HepG2 (cell line): Measurements from ENCODE around the gene MUC22. TPM values are rescaled to one million over a fixed set of nuclear protein-coding genes. Genes with fewer than 3 reads are reported as not detected.
"Not testable (repeated sequence)": the region's sequence is repeated elsewhere in the genome, so short reads cannot be mapped to it uniquely, and the experiment has no call there.

Experiments used
- ATAC-seq: fragments of 200-7000 bp; cut with Tn5 transposase; 3 replicates; pipeline ENCODE4 v1.9.1; 2020; ENCODE audit warnings: mild to moderate bottlenecking, moderate library complexity
- BruUV-seq: library from RNA; stranded (reverse); fragments of 400-500 nt; replicated peaks from 2 replicates; lab custom pipeline; 2021; lab: Mats Ljungman, UMichigan
- CTCF ChIA-PET: fragments of 300-600 bp; formaldehyde crosslinking; extraction: SDS; loops from one replicate; lab custom pipeline; 2021; ENCODE audit warnings: low total read pairs, inconsistent platforms, low intra/inter-chr PET ratio; lab: Yijun Ruan, JAX
- POLR2A ChIA-PET: fragments of 350-600 bp; sonication (Branson Sonifier 250); formaldehyde crosslinking; loops from one replicate; lab custom pipeline; 2020; ENCODE audit warnings: antibody characterized with exemption, inconsistent platforms; lab: Yijun Ruan, JAX
- DNase-seq: peaks from one replicate; pipeline ENCODE4 v3.0.0-alpha.2; 2015; ENCODE audit warnings: low spot score
- FAIRE-seq: peaks from 3 replicates; lab custom pipeline; 2011; peaks lifted over from hg19 to GRCh38; lab: Jason Lieb, UNC
- H2AFZ ChIP-seq: one replicate; pipeline ENCODE4 v1.6.1; 2011; ENCODE audit warnings: low read length, inconsistent platforms
- H3K27ac ChIP-seq: fragments of 300-600 bp; 3 replicates; pipeline ENCODE4 v1.8.0; 2011; ENCODE audit warnings: mixed run types, mild to moderate bottlenecking, mixed read lengths, low read length, inconsistent platforms; ENCODE audit not compliant: insufficient read depth; ENCODE audit errors: extremely low read length
- H3K27me3 ChIP-seq, 2 experiments: fragments of 200-600 bp in 1 of 2; 2 replicates in 1 of 2; 3 replicates in 1 of 2; pipeline versions ENCODE4 v1.6.0 to v1.8.0; 2011; ENCODE audit warnings: low read length in 2 of 2, mild to moderate bottlenecking in 2 of 2, moderate library complexity in 2 of 2, inconsistent platforms in 1 of 2; ENCODE audit not compliant: insufficient read depth in 2 of 2, control insufficient read depth in 1 of 2
- H3K36me3 ChIP-seq, 2 experiments: fragments of 200-600 bp in 1 of 2; replicated peaks in 1 of 2; 2 replicates in 1 of 2; 3 replicates in 1 of 2; pipeline versions ENCODE4 v1.5.1 to v1.8.0; 2011; ENCODE audit warnings: low read length in 2 of 2, inconsistent platforms in 1 of 2; ENCODE audit not compliant: insufficient read depth in 2 of 2, control insufficient read depth in 1 of 2
- H3K4me1 ChIP-seq: 2 replicates; pipeline ENCODE4 v1.5.1; 2012; ENCODE audit warnings: low read length, inconsistent platforms; ENCODE audit not compliant: insufficient read depth
- H3K4me2 ChIP-seq: 2 replicates; pipeline ENCODE4 v1.6.0; 2011; ENCODE audit warnings: low read depth, low read length, inconsistent platforms
- H3K4me3 ChIP-seq, 3 experiments: fragments of 200-600 bp in 1 of 3; sonication (generic), shearing (Covaris generic) in 1 of 3; replicated peaks in 1 of 3; 2 replicates each; pipeline ENCODE4 v1.5.1; 2011 to 2016; ENCODE audit warnings: low read length in 3 of 3, inconsistent platforms in 2 of 3, low read depth in 2 of 3, mild to moderate bottlenecking in 2 of 3, control low read depth in 1 of 3, mixed read lengths in 1 of 3; ENCODE audit not compliant: insufficient read depth in 1 of 3
- H3K79me2 ChIP-seq: one replicate; pipeline ENCODE4 v1.6.1; 2011; ENCODE audit warnings: low read length, inconsistent platforms; ENCODE audit not compliant: insufficient read depth
- H3K9ac ChIP-seq: 2 replicates; pipeline ENCODE4 v1.6.0; 2011; ENCODE audit warnings: mild to moderate bottlenecking, low read depth, low read length, inconsistent platforms; ENCODE audit not compliant: insufficient read depth
- H3K9me3 ChIP-seq: 2 replicates; pipeline ENCODE4 v1.5.1; 2012; ENCODE audit warnings: mild to moderate bottlenecking, low read length
- H4K20me1 ChIP-seq: 2 replicates; pipeline ENCODE4 v1.6.0; 2011; ENCODE audit warnings: inconsistent platforms, mild to moderate bottlenecking, low read length, moderate library complexity; ENCODE audit not compliant: insufficient read depth
- ADNP ChIP-seq: sonication (generic); formaldehyde crosslinking; IDR thresholded peaks from 2 replicates; pipeline ENCODE4 v1.4.0; 2020; ENCODE audit warnings: missing genetic modification reagents
- HNF4A ChIP-seq: sonication (generic); formaldehyde crosslinking; IDR thresholded peaks from 2 replicates; pipeline ENCODE4 v1.4.0; 2020; ENCODE audit warnings: missing genetic modification reagents
- MXI1 ChIP-seq: IDR thresholded peaks from 3 replicates; pipeline ENCODE4 v1.6.1; 2012; ENCODE audit warnings: low read depth, low read length, inconsistent platforms, borderline replicate concordance
- NKX3-1 ChIP-seq: sonication (generic); formaldehyde crosslinking; IDR thresholded peaks from 2 replicates; pipeline ENCODE4 v1.5.0; 2020; ENCODE audit warnings: missing genetic modification reagents
- PHB2 ChIP-seq: fragments of 450-650 bp; IDR thresholded peaks from 2 replicates; pipeline ENCODE4 v1.6.1; 2018; ENCODE audit not compliant: partially characterized antibody
- SP1 ChIP-seq, 2 experiments: fragments of 450-650 bp in 1 of 2; sonication (generic) in 1 of 2; formaldehyde crosslinking in 1 of 2; IDR thresholded peaks; 2 replicates each; pipeline versions ENCODE4 v1.4.0 to v1.6.1; 2016 to 2020; ENCODE audit warnings: missing genetic modification reagents in 1 of 2
- SP4 ChIP-seq: sonication (generic); formaldehyde crosslinking; IDR thresholded peaks from 2 replicates; pipeline ENCODE4 v1.8.1; 2023; ENCODE audit warnings: mild to moderate bottlenecking, missing genetic modification reagents
- TAF1 ChIP-seq: sonication (generic); formaldehyde crosslinking; IDR thresholded peaks from 2 replicates; pipeline ENCODE4 v1.4.0; 2020; ENCODE audit warnings: missing genetic modification reagents
- TEAD3 ChIP-seq: optimal IDR thresholded peaks from 2 replicates; pipeline ENCODE3; 2016; ENCODE audit warnings: borderline replicate concordance
- TMF1 ChIP-seq: sonication (generic); formaldehyde crosslinking; IDR thresholded peaks from 2 replicates; pipeline ENCODE4 v1.8.1; 2022; ENCODE audit warnings: low read depth, missing genetic modification reagents
- ZNF34 ChIP-seq: sonication (generic); formaldehyde crosslinking; IDR thresholded peaks from 2 replicates; pipeline ENCODE4 v1.4.0; 2020; ENCODE audit warnings: mild to moderate bottlenecking, missing genetic modification reagents, borderline replicate concordance
- ZNF446 ChIP-seq: sonication (generic); formaldehyde crosslinking; IDR thresholded peaks from 2 replicates; pipeline ENCODE4 v1.5.0; 2020; ENCODE audit warnings: mild to moderate bottlenecking, missing genetic modification reagents
- ZNF782 ChIP-seq: sonication (generic); formaldehyde crosslinking; IDR thresholded peaks from 2 replicates; pipeline ENCODE4 v1.4.0; 2020; ENCODE audit warnings: missing genetic modification reagents, mild to moderate bottlenecking, borderline replicate concordance
- ZNF879 ChIP-seq: sonication (generic); formaldehyde crosslinking; IDR thresholded peaks from 2 replicates; pipeline ENCODE4 v1.8.1; 2023; ENCODE audit warnings: missing genetic modification reagents
- ZSCAN20 ChIP-seq: sonication (generic); formaldehyde crosslinking; IDR thresholded peaks from 2 replicates; pipeline ENCODE4 v1.4.0; 2020; ENCODE audit warnings: missing genetic modification reagents, mild to moderate bottlenecking, borderline replicate concordance
- ZSCAN25 ChIP-seq: sonication (generic); formaldehyde crosslinking; IDR thresholded peaks from 2 replicates; pipeline ENCODE4 v1.8.0; 2022; ENCODE audit warnings: mild to moderate bottlenecking, missing genetic modification reagents
- whole genome bisulfite sequencing: methylation state at CpG from one replicate; pipeline ENCODE4 v1.1.6; 2017; ENCODE audit warnings: low lambda C conversion rate; 5-methylcytosine and 5-hydroxymethylcytosine counted together
- in situ Hi-C: cut with HindIII; loops from 2 replicates; pipeline ENCODE4 v1.10.0; 2017; ENCODE audit warnings: low pct_unique_long_range_greater_than_20kb; ENCODE audit not compliant: extremely low pct_ligation_motif_present
- intact Hi-C: fragments of 100-400 bp; cut with micrococcal nuclease; formaldehyde crosslinking; loops from one replicate; pipeline ENCODE4 v1.10.0; 2022; ENCODE audit not compliant: unreplicated experiment
- polyA plus RNA-seq, 8 experiments: library from polyadenylated mRNA; depleted of rRNA in 3 of 8; stranded (reverse) in 7 of 8; unstranded in 1 of 8; fragments of >200 nt; fragmentation: Illumina TruSeq in 4 of 8; extraction: Trizol in 4 of 8; gene quantifications; 2 replicates each; pipeline versions ENCODE4 v1.2.1 to v1.2.3, GENCODE V29; 2011 to 2016; ENCODE audit warnings: low read depth in 4 of 8, missing spikeins in 1 of 8, mixed read lengths in 1 of 8; ENCODE audit not compliant: insufficient read depth in 1 of 8
- total RNA-seq, 5 experiments: library from RNA; depleted of rRNA; stranded (reverse); fragments of >200 nt; fragmentation: Illumina TruSeq; extraction: Trizol; gene quantifications; 2 replicates each; pipeline ENCODE4 v1.2.3, GENCODE V29; 2016; ENCODE audit warnings: low read depth in 1 of 5
- TF ChIP-seq, protein P1 (sequence below): IDR thresholded peaks from 2 replicates; pipeline ENCODE4 v1.6.1; 2016; ENCODE audit warnings: missing genetic modification reagents, missing compliant biosample characterization
- TF ChIP-seq, protein P2 (sequence below): sonication (generic); formaldehyde crosslinking; IDR thresholded peaks from 2 replicates; pipeline ENCODE4 v1.8.0; 2022; ENCODE audit warnings: mild to moderate bottlenecking, missing genetic modification reagents, moderate library complexity

The MUC22 gene
- total and polyA plus RNA-seq, 2 of the 13 experiments (the other 11 are each of a cell fraction or from before 2014, with no cell fraction given) = not detected

DNA sequence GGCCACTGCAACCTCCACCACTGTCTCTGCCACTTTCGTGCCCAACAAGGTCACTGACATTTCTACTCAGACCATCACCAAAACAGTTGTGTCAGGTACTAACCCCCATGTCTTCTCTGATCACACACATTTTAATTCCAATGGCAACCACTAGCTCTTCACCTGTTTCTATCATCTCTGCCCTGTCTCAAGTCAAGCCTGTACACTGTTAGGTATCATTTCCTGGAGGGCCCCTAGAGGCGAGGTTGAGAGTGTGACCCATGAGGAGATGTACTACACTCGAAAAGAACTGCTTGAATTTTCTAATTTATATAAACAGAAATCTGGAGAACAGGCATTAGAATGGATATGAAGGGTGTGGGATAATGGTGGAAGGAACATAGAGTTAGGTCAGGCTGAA is 44.1 kb upstream of the MUC22 start:
- ChIA-PET CTCF (no interaction called here), POLR2A (no interaction called here)
- H2AFZ ChIP-seq = no peak overlapping the region
- DNase-seq = no peak
- no peaks in the 10 kb centered on the region for H3K9me3 ChIP-seq
- in situ Hi-C loops = no loop called here
- no peaks in the 10 kb centered on the region for H3K79me2 ChIP-seq
- H4K20me1 ChIP-seq = no peaks in the 10 kb centered on the region
- BruUV-seq = no TSS peak
- no peak for TF ChIP-seq TEAD3
- TF ChIP-seq TMF1 (CRISPR knock-in tag) = no peak
- TF ChIP-seq PHB2 = no peak
- no peak for TF ChIP-seq SP1 (IDR thresholded peaks at IDR 0.05)
- no peak for TF ChIP-seq SP1 (CRISPR knock-in tag; IDR thresholded peaks at IDR 0.05)
- TF ChIP-seq ZNF446 (CRISPR knock-in tag) = no peak
- no peak for TF ChIP-seq ZNF782 (CRISPR knock-in tag)
- TF ChIP-seq SP4 (CRISPR knock-in tag) = no peak
- TF ChIP-seq HNF4A (CRISPR knock-in tag) = no peak
- TF ChIP-seq NKX3-1 (CRISPR knock-in tag) = no peak
- no peak for TF ChIP-seq MXI1
- no peak for TF ChIP-seq ZNF879 (CRISPR knock-in tag)
- TF ChIP-seq ZSCAN20 (CRISPR knock-in tag) = no peak
- TF ChIP-seq ZSCAN25 = no peak
- TF ChIP-seq, protein P1, sequence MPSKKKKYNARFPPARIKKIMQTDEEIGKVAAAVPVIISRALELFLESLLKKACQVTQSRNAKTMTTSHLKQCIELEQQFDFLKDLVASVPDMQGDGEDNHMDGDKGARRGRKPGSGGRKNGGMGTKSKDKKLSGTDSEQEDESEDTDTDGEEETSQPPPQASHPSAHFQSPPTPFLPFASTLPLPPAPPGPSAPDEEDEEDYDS (CRISPR knock-in tag) = no peak
- TF ChIP-seq, protein P2, sequence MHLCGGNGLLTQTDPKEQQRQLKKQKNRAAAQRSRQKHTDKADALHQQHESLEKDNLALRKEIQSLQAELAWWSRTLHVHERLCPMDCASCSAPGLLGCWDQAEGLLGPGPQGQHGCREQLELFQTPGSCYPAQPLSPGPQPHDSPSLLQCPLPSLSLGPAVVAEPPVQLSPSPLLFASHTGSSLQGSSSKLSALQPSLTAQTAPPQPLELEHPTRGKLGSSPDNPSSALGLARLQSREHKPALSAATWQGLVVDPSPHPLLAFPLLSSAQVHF (CRISPR knock-in tag) = no peak
- no peak for TF ChIP-seq TAF1 (CRISPR knock-in tag)
- no peak for TF ChIP-seq ADNP (CRISPR knock-in tag)
- no peak for TF ChIP-seq ZNF34
- H3K4me3 ChIP-seq = no peak overlapping the region
- no peak overlapping the region for H3K9ac ChIP-seq
- no peak for FAIRE-seq
- H3K36me3 ChIP-seq = no peaks in the 10 kb centered on the region
- no peak overlapping the region for H3K27ac ChIP-seq
- no peak for ATAC-seq
- H3K27me3 ChIP-seq = no peaks in the 10 kb centered on the region
- no peak overlapping the region for H3K4me2 ChIP-seq
- WGBS = 1% methylated on average over 3 of the region's 3 CpGs
- intact Hi-C loops = no loop called here
- H3K4me1 ChIP-seq = peaks cover 9% of the 10 kb centered on the region

DNA sequence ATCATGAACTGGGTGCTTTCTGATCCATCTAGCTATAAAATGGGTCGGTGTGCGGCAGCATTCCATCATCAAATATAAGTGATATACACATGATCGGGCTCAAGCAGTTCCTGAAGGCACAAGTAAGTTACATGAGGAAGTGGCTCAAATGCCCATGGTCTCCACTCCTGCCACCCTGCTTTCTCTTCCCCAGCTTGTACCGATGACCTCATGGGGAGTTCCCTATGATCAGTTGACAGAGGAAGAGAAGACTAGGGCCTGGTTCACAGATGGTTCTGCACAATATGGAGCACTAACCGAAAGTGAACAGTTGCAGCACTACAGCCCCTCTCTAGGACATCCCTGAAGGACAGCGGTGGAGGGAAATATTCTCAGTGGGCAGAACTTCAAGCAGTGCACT is 41.1 kb upstream of the MUC22 start:
- H4K20me1 ChIP-seq, H3K27me3 ChIP-seq, H3K4me1 ChIP-seq, FAIRE-seq, H3K27ac ChIP-seq, in situ Hi-C loops, H3K9ac ChIP-seq, ATAC-seq, H3K4me3 ChIP-seq, H2AFZ ChIP-seq, DNase-seq, BruUV-seq, POLR2A ChIA-PET, H3K79me2 ChIP-seq, CTCF ChIA-PET, intact Hi-C loops, H3K9me3 ChIP-seq, H3K4me2 ChIP-seq, H3K36me3 ChIP-seq: not testable (repeated sequence)
- WGBS = 58% methylated on average over 6 of the region's 6 CpGs
